ENCODE data around the gene STRIP1. TPM values are rescaled to one million over a fixed set of nuclear protein-coding genes. Genes with fewer than 3 reads are reported as not detected.

STRIP1 gene
- total RNA-seq, 6 experiments from 2014 or later, result 9.9 to 15.5 (median 12.4) TPM

GRCh38 chr1:109994654-109995053, 39.8 kb upstream of the STRIP1 start:
- no peak for DNase-seq
- TF ChIP-seq CTCF (IDR thresholded peaks at IDR 0.05), result no peak
- no peaks in the 10 kb centered on the region for H3K27me3 ChIP-seq
- H3K9me3 ChIP-seq, result no peaks in the 10 kb centered on the region
- intact Hi-C loops (cut with DNase I), result no loop called here
- H3K27ac ChIP-seq, result no peak overlapping the region
- no peak overlapping the region for H3K4me3 ChIP-seq
- H3K4me1 ChIP-seq, result peaks cover 0 to 30% (median 15%) of the 10 kb centered on the region in 4 donors
- no peak for ATAC-seq
- 18% methylated on average over 1 of the region's 1 CpG for WGBS (ENCODE audit: insufficient coverage, low coverage, low lambda C conversion rate, missing lambda C conversion rate)
- no peaks in the 10 kb centered on the region for H3K36me3 ChIP-seq

GRCh38 chr1:109995536-109995935, 38.9 kb upstream of the STRIP1 start:
- Histone ChIP-seq H3K4me1 (peaks cover 0 to 21% (median 11%) of the 10 kb centered on the region in 4 donors), H3K36me3 (no peaks in the 10 kb centered on the region), H3K4me3 (no peak overlapping the region), H3K9me3 (no peaks in the 10 kb centered on the region), H3K27ac (no peak overlapping the region), H3K27me3 (no peaks in the 10 kb centered on the region)
- intact Hi-C loops (cut with DNase I), result no loop called here
- TF ChIP-seq POLR2A (IDR thresholded peaks at IDR 0.05) (no peak), CTCF (IDR thresholded peaks at IDR 0.05) (no peak)
- 77% methylated on average over 2 of the region's 2 CpGs for WGBS (ENCODE audit: insufficient coverage, low coverage, low lambda C conversion rate, missing lambda C conversion rate)
- ATAC-seq, result peak in 2 of 4 donors; percentile 55 to 66
- no peak for DNase-seq

GRCh38 chr1:109996476-109996875, 37.9 kb upstream of the STRIP1 start:
- H3K27ac ChIP-seq, result no peak overlapping the region
- no peaks in the 10 kb centered on the region for H3K36me3 ChIP-seq
- ATAC-seq (no peak), DNase-seq (no peak)
- no peak overlapping the region for H3K4me3 ChIP-seq
- TF ChIP-seq POLR2A (IDR thresholded peaks at IDR 0.05) (no peak), CTCF (IDR thresholded peaks at IDR 0.05) (no peak)
- peaks cover 0 to 20% (median 11%) of the 10 kb centered on the region in 4 donors for H3K4me1 ChIP-seq
- H3K9me3 ChIP-seq, result no peaks in the 10 kb centered on the region
- intact Hi-C loops (cut with DNase I), result no loop called here
- no peaks in the 10 kb centered on the region for H3K27me3 ChIP-seq
- WGBS (ENCODE audit: insufficient coverage, low coverage, low lambda C conversion rate, missing lambda C conversion rate), result 78% methylated on average over 5 of the region's 5 CpGs

GRCh38 chr1:109997204-109997866, 37.1 kb upstream of the STRIP1 start:
- intact Hi-C loops (cut with DNase I), result no loop called here
- H3K9me3 ChIP-seq, result no peaks in the 10 kb centered on the region
- H3K36me3 ChIP-seq, result no peaks in the 10 kb centered on the region
- DNase-seq, result no peak
- WGBS (ENCODE audit: insufficient coverage, low coverage, low lambda C conversion rate, missing lambda C conversion rate), result 71% methylated on average over 7 of the region's 7 CpGs
- no peaks in the 10 kb centered on the region for H3K27me3 ChIP-seq
- ATAC-seq, result no peak
- H3K4me3 ChIP-seq, result no peak overlapping the region
- TF ChIP-seq CTCF (IDR thresholded peaks at IDR 0.05) (no peak), POLR2A (IDR thresholded peaks at IDR 0.05) (no peak)
- peaks cover 0 to 22% (median 11%) of the 10 kb centered on the region in 4 donors for H3K4me1 ChIP-seq
- H3K27ac ChIP-seq, result no peak overlapping the region

GRCh38 chr1:109997867-109998229, 36.6 kb upstream of the STRIP1 start:
- ATAC-seq, result no peak
- Histone ChIP-seq H3K4me1 (peaks cover 0 to 27% (median 14%) of the 10 kb centered on the region in 4 donors), H3K36me3 (no peaks in the 10 kb centered on the region), H3K9me3 (no peaks in the 10 kb centered on the region), H3K4me3 (no peak overlapping the region), H3K27me3 (no peaks in the 10 kb centered on the region), H3K27ac (no peak overlapping the region)
- no peak for DNase-seq
- intact Hi-C loops (cut with DNase I), result no loop called here
- TF ChIP-seq POLR2A (IDR thresholded peaks at IDR 0.05) (no peak), CTCF (IDR thresholded peaks at IDR 0.05) (no peak)

Measured in right lobe of liver (tissue), 6 donors.